A204.1 (cell line): ENCODE measurements around the gene ABHD15.

ENCODE experiments used
- FAIRE-seq: peaks from 2 replicates; lab custom pipeline; 2012; peaks lifted over from hg19 to GRCh38; lab: Jason Lieb, UNC

Gene ABHD15

GRCh38 chr17:29594519-29595090 is 27.8 kb upstream of the ABHD15 start:
- FAIRE-seq, result no peak

GRCh38 chr17:29593591-29594518 is 27.0 kb upstream of the ABHD15 start:
- no peak for FAIRE-seq

- no peak for FAIRE-seq
These were observed 26.2 kb upstream of the ABHD15 start, which contains the start of gene ANKRD13B for GRCh38 chr17:29592850-29593551. Gene ANKRD13B (plus strand): TSS chr17:29593132. CDS start chr17:29593622, 490 bp downstream.

GRCh38 chr17:29591737-29592608 is 25.1 kb upstream of the ABHD15 start:
- peak; percentile 99 for FAIRE-seq

- no peak for FAIRE-seq
These were observed 24.4 kb upstream of the ABHD15 start for GRCh38 chr17:29591146-29591736.

GRCh38 chr17:29590411-29591145 is 23.7 kb upstream of the ABHD15 start:
- no peak for FAIRE-seq

GRCh38 chr17:29589524-29590410 is 22.9 kb upstream of the ABHD15 start, which contains the start of gene GIT1:
Gene GIT1 (minus strand): TSS chr17:29589648. CDS start chr17:29589378, 270 bp downstream.
- no peak for FAIRE-seq

GRCh38 chr17:29588562-29589411 is 21.9 kb upstream of the ABHD15 start:
- FAIRE-seq, result no peak

GRCh38 chr17:29588017-29588561 is 21.3 kb upstream of the ABHD15 start:
- FAIRE-seq, result no peak

GRCh38 chr17:29587591-29587990 is 20.8 kb upstream of the ABHD15 start:
- no peak for FAIRE-seq

- no peak for FAIRE-seq
These were observed 20.0 kb upstream of the ABHD15 start for GRCh38 chr17:29586676-29587469.

- FAIRE-seq, result no peak
These were observed 18.4 kb upstream of the ABHD15 start for GRCh38 chr17:29585080-29585751.

GRCh38 chr17:29584452-29585079 is 17.7 kb upstream of the ABHD15 start:
- no peak for FAIRE-seq

GRCh38 chr17:29583324-29584248 is 16.7 kb upstream of the ABHD15 start:
- no peak for FAIRE-seq

- no peak for FAIRE-seq
These were observed 15.9 kb upstream of the ABHD15 start for GRCh38 chr17:29582772-29583171.
